Tibial artery (tissue), 4 donors: ENCODE measurements around the gene ST6GALNAC2.

ENCODE experiments used
- DNase-seq, 2 donors: peaks; one replicate each; pipeline ENCODE4 v3.0.0-alpha.2; 2019
- H3K27ac ChIP-seq, 2 donors: fragments of 200-600 bp; sonication (generic) in 1 of 2; 1 replicate in 1 of 2; 2 replicates in 1 of 2; pipeline ENCODE4 v1.5.1; 2018 to 2019; ENCODE audit warnings: mild to moderate bottlenecking in 1 of 2
- H3K27me3 ChIP-seq, 2 donors: fragments of 200-600 bp; sonication (generic) in 1 of 2; one replicate each; pipeline versions ENCODE4 v1.5.1 to v1.6.0; 2016 to 2019
- H3K36me3 ChIP-seq, 3 donors: fragments of 200-600 bp; sonication (generic) in 2 of 3; one replicate each; pipeline ENCODE4 v1.5.1; 2016 to 2019; ENCODE audit warnings: mild to moderate bottlenecking in 2 of 3
- H3K4me1 ChIP-seq, 4 donors: fragments of 200-600 bp; sonication (generic) in 2 of 4; 1 replicate in 3 of 4; 2 replicates in 1 of 4; pipeline ENCODE4 v1.5.1; 2016 to 2019
- H3K4me3 ChIP-seq, 2 donors: fragments of 200-600 bp; sonication (generic) in 1 of 2; 1 replicate in 1 of 2; 2 replicates in 1 of 2; pipeline ENCODE4 v1.5.1; 2018 to 2019; ENCODE audit warnings: mild to moderate bottlenecking in 2 of 2
- H3K9me3 ChIP-seq, 3 donors: fragments of 200-600 bp; sonication (generic) in 1 of 3; one replicate each; pipeline ENCODE4 v1.5.1; 2016 to 2019
- CTCF ChIP-seq, 2 experiments: fragments of 200-600 bp in 1 of 2; fragments of 450-650 bp in 1 of 2; IDR thresholded peaks; one replicate each; pipeline ENCODE4 v1.5.1; 2017 to 2019; ENCODE audit warnings: antibody characterized with exemption in 2 of 2, mild to moderate bottlenecking in 1 of 2, moderate library complexity in 1 of 2
- intact Hi-C: fragments of 100-400 bp; cut with DNase I; formaldehyde crosslinking; loops from one replicate; pipeline ENCODE4 v1.15.0; 2023; ENCODE audit warnings: low total_unique reads

The ST6GALNAC2 gene

GRCh38 chr17:76627510-76627909 lies 41.9 kb upstream of the ST6GALNAC2 start:
- no peak overlapping the region for H3K4me3 ChIP-seq
- peaks cover 0 to 39% of the 10 kb centered on the region in 2 donors for H3K27me3 ChIP-seq
- intact Hi-C loops: loop anchor here (2.0 to 10.0 kb wide), 2 partner anchors 87 to 105 kb away; partner anchors contain the start of gene MXRA7
- no peak for DNase-seq
- H3K9me3 ChIP-seq: no peaks in the 10 kb centered on the region
- H3K4me1 ChIP-seq: peaks cover 0 to 7% (median 0%) of the 10 kb centered on the region in 4 donors
- no peaks in the 10 kb centered on the region for H3K36me3 ChIP-seq
- no peak overlapping the region for H3K27ac ChIP-seq
- TF ChIP-seq CTCF (IDR thresholded peaks at IDR 0.05): no peak

GRCh38 chr17:76626442-76626841 lies 40.8 kb upstream of the ST6GALNAC2 start:
- DNase-seq: no peak
- Histone ChIP-seq H3K4me3 (no peak overlapping the region), H3K36me3 (no peaks in the 10 kb centered on the region), H3K27ac (no peak overlapping the region), H3K4me1 (peaks cover 0 to 7% (median 0%) of the 10 kb centered on the region in 4 donors), H3K9me3 (no peaks in the 10 kb centered on the region), H3K27me3 (peaks cover 0 to 37% of the 10 kb centered on the region in 2 donors)
- intact Hi-C loops: loop anchor here (2.0 to 10.0 kb wide), 2 partner anchors 88 to 104 kb away; partner anchors contain the start of gene MXRA7
- no peak for TF ChIP-seq CTCF (IDR thresholded peaks at IDR 0.05)

- intact Hi-C loops: loop anchor here (10.0 kb wide), 1 partner anchor 89 kb away; the partner anchor contains the start of gene MXRA7
Measured at GRCh38 chr17:76625496-76625895, 39.8 kb upstream of the ST6GALNAC2 start.

GRCh38 chr17:76623271-76624146 lies 37.8 kb upstream of the ST6GALNAC2 start:
- Histone ChIP-seq H3K36me3 (no peaks in the 10 kb centered on the region), H3K4me3 (no peak overlapping the region), H3K9me3 (no peaks in the 10 kb centered on the region), H3K27me3 (peaks cover 0 to 33% of the 10 kb centered on the region in 2 donors), H3K27ac (no peak overlapping the region), H3K4me1 (peaks cover 0 to 7% (median 0%) of the 10 kb centered on the region in 4 donors)
- DNase-seq: peak; percentile 57 to 77
- intact Hi-C loops: loop anchor here (10.0 kb wide), 1 partner anchor 91 kb away; the partner anchor contains the start of gene MXRA7
- TF ChIP-seq CTCF (IDR thresholded peaks at IDR 0.05): peak; percentile 85 to 96

More at GRCh38 chr17:76625496-76625895, 39.8 kb upstream of the ST6GALNAC2 start:
- Histone ChIP-seq H3K27ac (no peak overlapping the region), H3K36me3 (no peaks in the 10 kb centered on the region), H3K9me3 (no peaks in the 10 kb centered on the region), H3K4me1 (peaks cover 0 to 7% (median 0%) of the 10 kb centered on the region in 4 donors), H3K27me3 (peaks cover 0 to 39% of the 10 kb centered on the region in 2 donors), H3K4me3 (no peak overlapping the region)
- TF ChIP-seq CTCF (IDR thresholded peaks at IDR 0.05): no peak
- no peak for DNase-seq

- no peak overlapping the region for H3K4me3 ChIP-seq
- H3K4me1 ChIP-seq: no peaks in the 10 kb centered on the region
- no peak for TF ChIP-seq CTCF (IDR thresholded peaks at IDR 0.05)
- peaks cover 0 to 4% of the 10 kb centered on the region in 2 donors for H3K27me3 ChIP-seq
- intact Hi-C loops: no loop called here
- H3K9me3 ChIP-seq: no peaks in the 10 kb centered on the region
- H3K27ac ChIP-seq: no peak overlapping the region
- no peaks in the 10 kb centered on the region for H3K36me3 ChIP-seq
- no peak for DNase-seq
Measured at GRCh38 chr17:76617838-76618237, 32.2 kb upstream of the ST6GALNAC2 start.
